HG03571 (cell line): ENCODE data around the gene TMEM63B.
"Not testable (repeated sequence)": the region's sequence is repeated elsewhere in the genome, so short reads cannot be mapped to it uniquely, and the experiment has no call there.

ENCODE experiments used
- ATAC-seq: cut with Tn5 transposase; IDR thresholded peaks from one replicate; pipeline ENCODE4 v1.9.1; 2021; ENCODE audit not compliant: unreplicated experiment

TMEM63B gene

GRCh38 chr6:44094403-44095242 lies 32.7 kb upstream of the TMEM63B start:
- ATAC-seq, result no peak

GRCh38 chr6:44095243-44095623 lies 32.1 kb upstream of the TMEM63B start:
- ATAC-seq, result not testable (repeated sequence)

GRCh38 chr6:44096612-44097011 lies 30.7 kb upstream of the TMEM63B start:
- ATAC-seq, result no peak

GRCh38 chr6:44097782-44098317 lies 29.5 kb upstream of the TMEM63B start:
- no peak for ATAC-seq

- no peak for ATAC-seq
Observed at GRCh38 chr6:44099192-44099591, 28.2 kb upstream of the TMEM63B start.

DNA sequence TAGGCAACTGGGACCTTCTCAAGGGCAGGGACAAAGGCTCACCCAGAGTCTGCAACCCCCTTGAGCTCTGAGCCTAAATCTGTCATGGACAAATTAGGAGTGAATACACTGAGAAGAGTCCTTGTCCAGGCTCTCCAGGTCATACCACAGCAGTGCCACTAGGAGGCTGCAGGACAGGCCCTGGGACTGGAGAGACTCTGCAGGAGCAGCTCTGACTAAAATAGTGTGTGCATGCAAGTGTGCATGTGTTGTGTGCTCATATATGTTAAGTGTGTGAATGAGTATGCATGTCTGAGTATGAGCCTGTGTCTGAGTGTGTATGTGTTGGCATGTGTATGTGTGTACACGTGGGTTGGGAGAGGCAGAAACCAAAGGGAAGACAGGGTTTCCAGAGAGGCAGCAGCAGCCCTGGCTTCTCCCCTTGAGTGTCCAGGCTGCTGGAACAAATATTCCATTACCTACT lies 27.2 kb upstream of the TMEM63B start:
- no peak for ATAC-seq

GRCh38 chr6:44101832-44102231 lies 25.5 kb upstream of the TMEM63B start:
- no peak for ATAC-seq

- ATAC-seq, result no peak
Observed at GRCh38 chr6:44102527-44102926, 24.8 kb upstream of the TMEM63B start.

DNA sequence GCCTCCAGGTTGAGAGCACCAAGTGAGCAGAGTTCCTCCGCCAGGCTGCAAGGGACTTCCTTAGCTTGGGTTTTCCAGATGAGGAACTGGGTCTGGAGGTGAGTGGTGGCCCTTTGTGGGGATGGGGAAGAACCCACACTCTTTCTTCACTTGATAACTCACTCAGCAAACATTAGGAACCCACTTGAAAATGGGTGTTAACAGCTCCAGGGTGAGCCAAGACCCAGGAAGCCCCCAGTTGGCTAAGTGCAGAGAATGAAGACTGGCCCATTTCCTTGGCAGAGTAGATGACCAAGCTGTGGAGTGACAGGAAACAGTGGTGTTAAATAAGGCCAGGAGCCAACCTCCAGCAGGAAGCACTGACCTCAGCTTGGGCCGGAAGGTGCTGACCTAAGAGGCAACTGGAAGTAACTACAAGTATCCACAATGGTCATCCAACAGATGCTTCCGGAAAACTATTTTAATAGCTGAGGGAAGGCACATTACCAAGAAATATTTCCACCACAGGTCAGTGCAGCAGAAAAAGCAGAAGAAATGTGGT lies 22.8 kb upstream of the TMEM63B start:
- no peak for ATAC-seq

DNA sequence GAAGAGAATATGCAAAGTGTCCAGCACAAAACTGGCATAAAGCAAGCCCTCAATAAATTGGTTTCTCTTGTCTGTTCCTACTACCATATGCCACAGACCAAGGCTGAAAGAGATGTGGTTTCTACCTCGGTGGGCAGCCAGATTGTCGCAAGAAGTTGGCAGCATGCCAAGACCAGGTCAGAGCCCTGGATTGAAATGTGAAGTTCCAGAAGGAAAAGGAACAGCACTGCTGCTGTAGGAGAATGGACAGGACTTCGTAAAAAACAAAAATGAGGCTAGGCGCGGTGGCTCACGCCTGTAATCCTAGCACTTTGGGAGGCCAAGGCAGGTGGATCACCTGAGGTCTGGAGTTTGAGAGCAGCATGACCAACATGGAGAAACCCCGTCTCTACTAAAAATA lies 22.2 kb upstream of the TMEM63B start:
- no peak for ATAC-seq

GRCh38 chr6:44105993-44106740 lies 21.2 kb upstream of the TMEM63B start:
- ATAC-seq, result no peak

- no peak for ATAC-seq
Observed at GRCh38 chr6:44107017-44107416, 20.3 kb upstream of the TMEM63B start.

GRCh38 chr6:44108471-44108870 lies 18.9 kb upstream of the TMEM63B start:
- ATAC-seq, result no peak

DNA sequence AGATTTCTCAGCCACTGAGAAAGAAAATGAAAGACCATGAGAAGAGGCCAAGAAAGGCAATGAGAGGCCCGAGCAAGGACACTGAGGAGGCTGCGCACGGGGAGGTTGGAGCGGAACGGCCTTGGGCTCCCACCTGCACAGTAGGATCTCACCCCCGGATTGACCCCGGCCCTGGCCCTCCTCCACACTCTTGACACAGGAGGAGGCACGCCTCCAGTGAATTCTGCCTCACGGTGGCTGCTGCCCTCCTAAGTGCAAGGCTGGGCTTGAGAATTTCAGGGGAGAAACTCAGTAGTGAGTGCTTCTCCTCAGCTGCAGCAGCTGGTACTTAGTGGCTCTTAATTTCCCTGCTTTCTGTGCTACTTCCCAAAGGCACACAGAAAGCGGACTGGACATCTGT lies 18.1 kb upstream of the TMEM63B start:
- ATAC-seq, result no peak

GRCh38 chr6:44110005-44110676 lies 17.2 kb upstream of the TMEM63B start:
- ATAC-seq, result no peak

DNA sequence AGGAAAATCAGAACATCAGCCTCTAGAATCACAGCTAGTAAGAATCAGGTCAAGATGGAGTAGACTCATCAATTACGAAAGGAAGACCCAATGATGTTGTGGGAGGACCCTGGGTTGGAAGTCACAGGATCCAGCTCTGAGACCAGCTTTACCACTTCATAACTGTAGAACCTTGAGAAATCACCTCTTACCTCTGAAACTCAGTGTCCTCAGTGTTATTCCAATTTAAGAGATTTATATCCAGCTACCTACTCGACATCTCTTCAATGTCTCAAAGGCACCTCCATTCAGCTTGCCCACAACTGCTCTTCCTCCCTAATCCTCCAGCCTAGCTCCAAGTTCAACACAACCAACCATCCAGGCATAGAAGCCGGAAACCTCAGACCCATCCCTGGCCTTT lies 16.4 kb upstream of the TMEM63B start:
- no peak for ATAC-seq

DNA sequence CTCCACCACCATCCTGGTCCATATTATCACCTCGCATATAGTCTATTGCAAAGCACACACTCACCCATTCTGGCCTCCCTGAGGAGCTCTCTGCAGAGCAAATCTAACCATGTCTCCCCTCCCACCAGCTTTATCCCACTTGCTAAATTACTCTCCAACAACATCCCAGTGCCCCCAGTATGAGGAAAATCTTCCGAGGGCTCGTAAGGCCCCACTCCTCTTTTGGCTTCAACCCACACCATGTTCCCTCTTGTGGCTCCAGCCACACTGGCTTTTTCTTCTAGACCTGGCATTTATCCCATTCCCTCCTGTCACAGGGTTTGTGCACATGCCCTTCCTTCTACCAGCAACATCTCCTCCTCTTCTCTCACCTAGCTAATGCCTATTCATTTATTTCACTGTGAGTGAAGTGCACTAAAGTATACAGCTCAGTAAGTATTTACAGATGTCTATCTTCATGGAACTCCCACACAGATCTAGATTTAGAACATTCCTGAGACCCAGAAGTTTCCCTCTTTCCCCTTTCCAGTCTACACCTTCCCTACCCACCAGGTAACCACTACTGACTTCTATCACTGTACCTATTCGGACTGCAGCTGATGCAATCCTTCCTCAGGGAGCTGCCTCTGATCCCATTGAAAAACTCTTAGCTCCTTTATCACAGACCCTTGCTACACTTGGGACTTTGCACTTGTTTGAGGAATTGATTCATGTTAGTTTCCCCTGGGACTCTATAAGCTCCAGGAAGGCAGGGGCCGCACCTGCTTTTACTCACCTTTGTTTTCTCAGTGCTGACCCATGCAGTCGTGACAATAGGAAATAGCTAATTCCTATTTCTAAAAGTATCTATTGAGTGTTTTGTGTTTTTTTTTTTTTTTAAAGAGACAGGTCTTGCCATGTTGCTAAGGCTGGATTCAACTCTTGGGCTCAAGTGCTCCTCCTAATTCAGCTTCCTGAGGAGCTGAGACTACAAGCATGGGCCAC lies 15.6 kb upstream of the TMEM63B start:
- no peak for ATAC-seq

DNA sequence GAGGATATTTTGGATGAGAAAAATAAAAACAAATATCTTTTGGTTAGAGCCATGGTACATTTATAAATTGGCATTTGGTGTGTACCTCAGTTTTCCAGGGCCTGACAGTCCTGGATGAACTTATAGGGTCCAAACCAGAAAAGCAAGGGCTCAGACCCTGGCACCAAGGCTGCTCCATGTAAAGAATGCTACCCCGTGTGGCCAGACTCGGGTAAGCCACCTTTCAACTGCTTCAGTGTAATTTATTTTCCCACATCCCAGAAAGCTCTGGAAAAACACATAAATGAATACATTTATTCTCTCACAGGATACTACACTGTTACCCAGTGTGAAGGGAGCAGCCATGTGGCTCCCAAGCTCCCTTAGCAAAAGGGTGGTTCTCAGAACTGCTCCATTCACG lies 13.9 kb upstream of the TMEM63B start:
- no peak for ATAC-seq

- ATAC-seq, result no peak
Observed at GRCh38 chr6:44115866-44116265, 11.5 kb upstream of the TMEM63B start.
